Trophoblast cell (in vitro differentiated cells and primary cell): ENCODE data around the gene ZFHX3.
A peak's percentile ranks its signal among the peaks of the same experiment; 100 is the strongest.

Experiments
- DNase-seq, 2 donors: peaks; one replicate each; pipeline ENCODE4 v3.0.0-alpha.2; 2016
- H2AFZ ChIP-seq: 2 replicates; pipeline ENCODE4 v1.6.1; 2013; ENCODE audit warnings: low read length, moderate library complexity, mild to moderate bottlenecking; ENCODE audit not compliant: insufficient read depth, poor library complexity
- H2AK5ac ChIP-seq: 2 replicates; pipeline ENCODE4 v1.6.1; 2013; ENCODE audit warnings: mild to moderate bottlenecking, low read length
- H2BK120ac ChIP-seq: 2 replicates; pipeline ENCODE4 v1.6.1; 2013; ENCODE audit warnings: low read length, mild to moderate bottlenecking, moderate library complexity; ENCODE audit not compliant: insufficient read depth, poor library complexity
- H2BK12ac ChIP-seq: 2 replicates; pipeline ENCODE4 v1.6.1; 2013; ENCODE audit warnings: mild to moderate bottlenecking, low read length, moderate library complexity
- H2BK5ac ChIP-seq: 2 replicates; pipeline ENCODE4 v1.6.1; 2013; ENCODE audit warnings: low read length, low read depth, moderate library complexity, mild to moderate bottlenecking; ENCODE audit not compliant: poor library complexity
- H3K14ac ChIP-seq: 2 replicates; pipeline ENCODE4 v1.6.1; 2013; ENCODE audit warnings: mild to moderate bottlenecking, low read length
- H3K18ac ChIP-seq: 2 replicates; pipeline ENCODE4 v1.6.1; 2013; ENCODE audit warnings: mild to moderate bottlenecking, low read length
- H3K23ac ChIP-seq: 2 replicates; pipeline ENCODE4 v1.6.1; 2013; ENCODE audit warnings: low read length
- H3K27ac ChIP-seq: 2 replicates; pipeline ENCODE4 v1.5.1; 2013; ENCODE audit warnings: low read depth, mild to moderate bottlenecking, inconsistent platforms, low read length, moderate library complexity
- H3K27me3 ChIP-seq: 2 replicates; pipeline ENCODE4 v1.6.1; 2013; ENCODE audit warnings: inconsistent platforms, mild to moderate bottlenecking, low read length, moderate library complexity; ENCODE audit not compliant: insufficient read depth
- H3K36me3 ChIP-seq, 2 experiments: 1 replicate in 1 of 2; 2 replicates in 1 of 2; pipeline ENCODE4 v1.6.1; 2013; ENCODE audit warnings: low read length in 2 of 2, mild to moderate bottlenecking in 2 of 2, moderate library complexity in 1 of 2; ENCODE audit not compliant: insufficient read depth in 2 of 2, control insufficient read depth in 1 of 2
- H3K4ac ChIP-seq: 2 replicates; pipeline ENCODE4 v1.6.1; 2013; ENCODE audit warnings: low read depth, mild to moderate bottlenecking, low read length, moderate library complexity
- H3K4me1 ChIP-seq, 2 experiments: 1 replicate in 1 of 2; 2 replicates in 1 of 2; pipeline ENCODE4 v1.6.1; 2013; ENCODE audit warnings: low read length in 2 of 2, mild to moderate bottlenecking in 2 of 2, moderate library complexity in 1 of 2; ENCODE audit not compliant: insufficient read depth in 2 of 2, control insufficient read depth in 1 of 2
- H3K4me2 ChIP-seq: 2 replicates; pipeline ENCODE4 v1.6.1; 2013; ENCODE audit warnings: inconsistent platforms, mild to moderate bottlenecking, low read length, moderate library complexity
- H3K4me3 ChIP-seq: 2 replicates; pipeline ENCODE4 v1.5.1; 2013; ENCODE audit warnings: mild to moderate bottlenecking, low read depth, low read length, inconsistent platforms
- H3K79me1 ChIP-seq: one replicate; pipeline ENCODE4 v1.6.1; 2013; ENCODE audit warnings: low read length
- H3K79me2 ChIP-seq: 2 replicates; pipeline ENCODE4 v1.6.1; 2013; ENCODE audit warnings: low read length, mild to moderate bottlenecking; ENCODE audit not compliant: control insufficient read depth, insufficient read depth, poor library complexity
- H3K9ac ChIP-seq: 2 replicates; pipeline ENCODE4 v1.6.1; 2013; ENCODE audit warnings: mild to moderate bottlenecking, low read length
- H3K9me3 ChIP-seq: 2 replicates; pipeline ENCODE4 v1.6.1; 2013; ENCODE audit warnings: low read depth, mild to moderate bottlenecking, control low read depth, inconsistent platforms, low read length; ENCODE audit not compliant: insufficient read depth
- H4K12ac ChIP-seq: 2 replicates; pipeline ENCODE4 v1.6.1; 2013; ENCODE audit warnings: low read depth, mild to moderate bottlenecking, low read length, moderate library complexity
- H4K8ac ChIP-seq: 2 replicates; pipeline ENCODE4 v1.6.1; 2013; ENCODE audit warnings: low read depth, mild to moderate bottlenecking, low read length, moderate library complexity
- H4K91ac ChIP-seq: one replicate; pipeline ENCODE4 v1.6.1; 2013; ENCODE audit warnings: low read depth, mild to moderate bottlenecking, low read length, moderate library complexity
- WGBS: extraction: QIAGEN DNeasy Blood & Tissue Kit; methylation state at CpG from one replicate; pipeline ENCODE4 v1.1.7; 2013; ENCODE audit warnings: missing lambda C conversion rate; ENCODE audit not compliant: insufficient read length, insufficient coverage; ENCODE audit errors: extremely low coverage; 5-methylcytosine and 5-hydroxymethylcytosine counted together

Gene ZFHX3

GRCh38 chr16:73091174-73091573 lies 43.2 kb upstream of the ZFHX3 start:
- Histone ChIP-seq H2BK12ac (no peak overlapping the region), H3K79me2 (no peaks in the 10 kb centered on the region), H3K27ac (no peak overlapping the region), H2BK5ac (no peak overlapping the region), H3K4ac (no peak overlapping the region), H3K14ac (no peak overlapping the region), H3K27me3 (no peaks in the 10 kb centered on the region), H2BK120ac (no peak overlapping the region), H3K4me1 (no peaks in the 10 kb centered on the region), H4K12ac (no peak overlapping the region), H2AK5ac (no peak overlapping the region), H4K91ac (no peak overlapping the region), H3K9ac (no peak overlapping the region), H4K8ac (no peak overlapping the region), H3K18ac (no peak overlapping the region), H3K36me3 (no peaks in the 10 kb centered on the region), H3K9me3 (peaks cover 1% of the 10 kb centered on the region), H3K4me2 (no peak overlapping the region), H3K4me3 (no peak overlapping the region), H3K23ac (no peak overlapping the region), H2AFZ (no peak overlapping the region), H3K79me1 (no peaks in the 10 kb centered on the region)
- no CpG with 5 or more reads among the region's 8 CpGs for WGBS
- no peak for DNase-seq

DNA sequence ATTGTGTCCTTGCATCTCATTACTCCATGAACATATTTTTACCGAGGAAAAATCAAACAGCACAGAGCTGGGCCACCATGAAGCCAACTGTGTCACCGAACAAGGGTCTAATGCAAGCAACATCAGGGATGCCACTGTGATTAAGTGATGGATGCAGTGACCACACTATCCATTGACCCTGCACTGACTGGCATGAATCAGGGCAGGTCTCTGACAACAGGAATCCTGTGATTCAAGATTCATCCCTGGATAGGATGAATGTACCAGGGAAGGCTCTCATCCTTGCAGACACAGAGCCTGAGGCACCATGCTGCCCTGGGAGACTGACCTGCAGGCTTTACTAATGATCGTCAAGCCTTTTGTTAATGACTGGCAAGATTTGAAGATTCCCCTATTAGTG lies 41.5 kb upstream of the ZFHX3 start:
- no peak overlapping the region for H3K27ac ChIP-seq
- no peak overlapping the region for H3K4ac ChIP-seq
- H3K36me3 ChIP-seq = no peaks in the 10 kb centered on the region
- H2AK5ac ChIP-seq = no peak overlapping the region
- DNase-seq = no peak
- H2BK12ac ChIP-seq = no peak overlapping the region
- H3K9me3 ChIP-seq = peaks cover 1% of the 10 kb centered on the region
- H3K79me1 ChIP-seq = no peaks in the 10 kb centered on the region
- H2BK5ac ChIP-seq = no peak overlapping the region
- no peak overlapping the region for H3K14ac ChIP-seq
- H3K4me2 ChIP-seq = no peak overlapping the region
- H3K4me3 ChIP-seq = no peak overlapping the region
- H3K79me2 ChIP-seq = no peaks in the 10 kb centered on the region
- no CpG with 5 or more reads among the region's 3 CpGs for WGBS
- no peaks in the 10 kb centered on the region for H3K27me3 ChIP-seq
- H3K9ac ChIP-seq = no peak overlapping the region
- no peak overlapping the region for H4K12ac ChIP-seq
- no peak overlapping the region for H3K23ac ChIP-seq
- no peak overlapping the region for H4K8ac ChIP-seq
- H3K4me1 ChIP-seq = no peaks in the 10 kb centered on the region
- H2BK120ac ChIP-seq = no peak overlapping the region
- H3K18ac ChIP-seq = no peak overlapping the region
- no peak overlapping the region for H2AFZ ChIP-seq
- no peak overlapping the region for H4K91ac ChIP-seq

GRCh38 chr16:73086108-73086507 lies 38.2 kb upstream of the ZFHX3 start:
- Histone ChIP-seq H2BK120ac (no peak overlapping the region), H4K91ac (no peak overlapping the region)
- no CpG with 5 or more reads among the region's 4 CpGs for WGBS

DNA sequence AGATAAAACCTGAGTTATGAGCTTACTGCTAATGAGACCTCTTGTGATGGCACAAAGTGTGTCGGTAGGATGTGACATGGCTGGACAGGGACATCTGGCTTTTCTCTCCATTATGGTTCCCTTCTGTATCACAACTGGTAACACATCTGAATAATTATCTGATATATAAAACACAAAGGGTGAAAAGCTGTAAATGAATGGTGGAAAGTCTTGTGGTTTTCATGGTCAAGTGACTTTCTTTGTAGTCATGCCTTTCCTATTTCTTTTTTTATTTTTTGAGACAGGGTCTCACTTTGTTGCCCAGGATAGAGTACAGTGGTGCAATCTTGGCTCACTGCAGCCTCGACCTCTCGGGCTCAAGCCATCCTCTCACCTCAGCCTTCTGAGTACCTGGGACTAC lies 35.3 kb upstream of the ZFHX3 start:
- Histone ChIP-seq H3K4ac (no peak overlapping the region), H3K4me1 (no peaks in the 10 kb centered on the region)

More at GRCh38 chr16:73086108-73086507, 38.2 kb upstream of the ZFHX3 start:
- no peaks in the 10 kb centered on the region for H3K79me2 ChIP-seq
- H3K9ac ChIP-seq = no peak overlapping the region
- no peak overlapping the region for H2BK12ac ChIP-seq
- H3K79me1 ChIP-seq = no peaks in the 10 kb centered on the region
- no peak overlapping the region for H3K4me3 ChIP-seq
- H3K9me3 ChIP-seq = no peaks in the 10 kb centered on the region
- peak in 1 of 2 donors; percentile 21 for DNase-seq
- no peak overlapping the region for H3K27ac ChIP-seq
- no peak overlapping the region for H3K23ac ChIP-seq
- no peak overlapping the region for H3K4ac ChIP-seq
- no peak overlapping the region for H3K4me2 ChIP-seq
- no peak overlapping the region for H2AK5ac ChIP-seq
- no peak overlapping the region for H4K12ac ChIP-seq
- H3K36me3 ChIP-seq = no peaks in the 10 kb centered on the region
- H3K18ac ChIP-seq = no peak overlapping the region
- H3K27me3 ChIP-seq = no peaks in the 10 kb centered on the region
- H2AFZ ChIP-seq = no peak overlapping the region
- no peak overlapping the region for H4K8ac ChIP-seq
- H3K14ac ChIP-seq = no peak overlapping the region
- no peak overlapping the region for H2BK5ac ChIP-seq
- H3K4me1 ChIP-seq = no peaks in the 10 kb centered on the region

More for the DNA sequence above, 35.3 kb upstream of the ZFHX3 start:
- Histone ChIP-seq H3K79me1 (no peaks in the 10 kb centered on the region), H4K91ac (no peak overlapping the region), H3K27ac (no peak overlapping the region), H2AK5ac (no peak overlapping the region), H3K79me2 (no peaks in the 10 kb centered on the region), H2BK12ac (no peak overlapping the region), H3K27me3 (no peaks in the 10 kb centered on the region), H2BK120ac (no peak overlapping the region), H2BK5ac (no peak overlapping the region), H4K12ac (no peak overlapping the region), H3K36me3 (no peaks in the 10 kb centered on the region), H3K9me3 (no peaks in the 10 kb centered on the region), H3K14ac (no peak overlapping the region), H4K8ac (no peak overlapping the region), H2AFZ (no peak overlapping the region), H3K18ac (no peak overlapping the region), H3K4me2 (no peak overlapping the region), H3K23ac (no peak overlapping the region), H3K9ac (no peak overlapping the region), H3K4me3 (no peak overlapping the region)
- no CpG with 5 or more reads among the region's 3 CpGs for WGBS
- no peak for DNase-seq
